ELR (cell line): ENCODE data around the gene TIE1.

Experiments used
- DNase-seq: peaks from one replicate; pipeline ENCODE4 v3.0.0-alpha.2; 2015; ENCODE audit warnings: low read depth

TIE1 gene

DNA sequence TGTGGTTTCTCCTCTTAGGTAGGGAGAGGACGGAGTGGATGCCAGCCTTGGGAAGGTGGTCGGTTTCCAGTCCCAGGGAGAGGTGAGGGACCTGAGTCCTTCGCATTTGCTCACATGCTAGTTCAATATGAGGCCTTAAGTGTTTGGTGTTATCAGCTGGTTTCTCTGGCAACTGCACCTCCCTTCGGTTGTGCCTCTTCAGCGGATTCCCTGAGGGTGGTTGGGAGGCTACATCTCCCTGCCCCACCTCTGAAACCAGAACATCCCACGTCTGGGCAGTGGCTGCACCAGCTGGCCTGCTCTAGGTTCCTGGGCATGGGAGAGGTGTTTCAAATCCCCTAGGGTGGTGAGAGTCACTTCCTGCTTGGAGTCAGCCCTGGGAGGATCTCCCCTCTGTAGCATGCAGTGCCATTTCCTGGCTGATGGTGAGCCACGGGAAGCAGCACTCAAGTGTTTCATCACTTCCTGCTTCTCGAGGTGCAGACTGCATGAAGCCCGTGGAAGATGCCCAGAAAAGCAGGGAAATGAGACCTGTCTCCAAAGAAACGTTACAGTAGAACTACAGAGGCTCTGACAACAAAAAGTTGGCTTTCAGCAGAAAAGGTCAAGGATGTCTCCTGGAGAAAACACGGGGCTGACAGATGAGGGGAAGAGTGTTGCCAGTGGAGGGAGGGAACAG lies 26.5 kb upstream of the TIE1 start:
- peak; percentile 84 for DNase-seq

DNA sequence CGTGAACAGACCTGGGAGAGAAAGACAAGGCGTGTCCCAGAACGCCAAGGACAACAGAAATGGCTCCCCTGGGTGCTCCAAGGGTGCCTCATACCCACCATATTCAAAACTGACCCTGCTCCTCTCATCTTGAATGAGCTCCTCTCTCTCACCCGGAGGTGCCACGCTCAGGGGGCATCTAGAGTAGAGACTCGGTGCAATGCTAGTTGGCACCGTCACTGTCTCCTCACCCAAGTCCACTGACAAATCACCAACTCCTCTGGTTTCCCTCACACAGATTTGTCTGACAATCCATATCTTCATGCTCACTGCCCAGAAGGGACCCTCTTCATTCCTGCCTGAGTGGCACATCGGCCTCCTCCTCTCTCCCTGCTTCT lies 26.0 kb upstream of the TIE1 start:
- DNase-seq, result no peak

DNA sequence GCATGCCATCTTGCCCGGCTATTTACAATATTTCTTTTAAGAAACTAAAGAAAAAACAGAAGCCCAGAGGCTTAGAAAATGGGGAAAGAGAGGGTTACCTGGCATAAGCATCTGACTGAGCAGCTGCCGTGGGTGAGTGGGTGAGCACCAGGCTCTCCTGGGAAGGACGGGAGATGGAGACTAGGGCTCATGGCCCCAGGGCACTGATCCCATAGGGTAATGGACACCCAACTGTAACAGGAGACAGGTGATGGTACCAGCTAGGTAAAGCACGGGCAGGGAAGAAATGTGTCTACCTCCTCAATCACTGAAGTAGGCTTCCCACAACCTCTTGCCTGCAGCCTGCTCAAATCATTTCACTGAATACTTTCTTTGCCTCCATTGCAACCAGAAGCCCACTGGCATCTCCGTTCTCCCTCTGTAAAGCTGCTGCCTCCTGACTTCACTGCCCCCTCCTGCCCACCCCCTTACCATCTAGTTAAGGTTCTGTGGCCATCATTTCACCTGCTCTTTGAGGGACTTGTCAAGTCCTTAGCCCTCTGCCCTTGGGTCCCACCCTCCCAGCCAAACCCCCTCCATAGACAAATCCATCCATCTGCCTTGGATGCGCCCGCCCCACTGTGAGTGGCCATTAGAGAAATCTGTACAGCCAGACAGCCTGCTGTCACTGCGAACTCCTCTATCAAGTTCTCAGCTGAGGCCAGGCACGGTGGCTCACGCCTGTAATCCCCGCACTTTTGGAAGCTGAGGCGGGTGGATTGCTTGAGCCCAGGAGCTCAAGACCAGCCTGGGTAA lies 24.8 kb upstream of the TIE1 start:
- DNase-seq, result no peak

DNA sequence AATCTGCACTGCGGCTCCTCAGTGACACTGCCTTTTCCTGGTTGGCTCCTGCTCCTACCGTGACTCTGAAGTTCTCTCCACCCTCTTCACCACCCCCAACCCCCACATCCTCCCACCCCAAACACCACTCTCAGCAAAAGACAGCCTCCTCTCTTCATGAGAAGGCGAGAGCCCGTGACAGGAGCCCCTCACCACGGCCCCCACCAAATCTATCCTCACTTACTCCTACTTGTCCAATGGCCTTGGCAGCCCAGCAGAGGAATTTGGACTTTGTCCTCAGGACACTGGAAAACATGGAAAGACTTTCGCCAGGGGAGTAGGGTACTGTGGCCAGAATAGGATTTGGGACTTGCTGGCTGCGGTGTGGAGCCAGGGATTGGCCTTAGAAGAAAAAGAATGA lies 24.1 kb upstream of the TIE1 start:
- no peak for DNase-seq

DNA sequence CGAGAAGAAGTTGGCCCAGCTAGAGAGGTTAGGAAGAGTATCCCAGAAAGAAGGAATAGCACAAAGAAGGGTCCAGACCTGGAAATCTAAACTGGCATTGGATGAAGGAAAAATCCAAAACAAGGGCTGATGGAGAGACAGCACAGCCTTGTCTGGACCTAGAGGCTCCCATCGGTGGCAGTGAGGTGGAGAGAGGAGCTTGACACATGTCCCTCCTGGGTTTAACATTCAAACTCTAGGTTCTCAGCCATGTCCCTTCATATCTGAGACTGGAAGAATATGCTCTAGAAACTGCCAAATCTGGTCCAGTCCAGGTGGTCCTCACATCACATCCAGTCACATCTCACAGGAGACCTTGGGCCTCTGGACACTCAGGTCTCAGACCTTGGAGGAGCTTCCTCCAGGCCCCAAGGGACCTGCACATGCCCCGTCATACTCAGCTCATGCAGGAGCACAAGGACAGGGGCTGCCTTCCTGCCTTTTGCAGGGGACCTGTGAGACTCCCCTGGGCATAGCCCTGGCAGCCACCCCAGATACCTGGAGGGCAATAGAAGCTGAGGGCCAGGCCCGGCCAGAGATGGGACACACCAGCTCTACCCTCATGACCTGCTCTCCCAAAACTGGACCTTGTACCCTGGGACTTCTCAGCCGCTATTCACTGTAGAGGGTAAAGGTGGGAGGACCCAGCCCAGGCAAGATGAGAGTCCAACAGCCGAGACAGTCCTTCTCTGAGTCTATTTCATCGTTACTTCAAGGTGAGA lies 23.5 kb upstream of the TIE1 start:
- DNase-seq, result no peak

DNA sequence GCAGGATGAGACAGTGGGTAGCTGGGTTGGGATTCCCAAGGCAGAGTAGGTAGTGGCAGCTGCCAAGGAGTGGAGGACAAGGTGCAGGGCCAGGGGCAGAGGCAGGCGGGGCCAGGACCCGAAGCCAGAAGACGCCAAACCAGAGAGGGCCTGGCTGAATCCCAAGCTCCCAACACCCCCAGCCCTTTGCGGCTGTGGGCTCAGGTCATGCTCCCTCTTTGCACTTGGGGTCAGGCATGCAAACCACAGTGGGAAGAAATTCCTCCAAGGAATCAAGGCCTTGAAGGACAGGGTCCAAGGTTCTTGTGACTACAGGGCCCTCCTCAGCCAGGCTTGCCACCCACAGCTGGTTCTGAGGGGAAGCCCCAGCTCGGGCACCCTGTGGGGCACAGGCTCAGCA lies 21.6 kb upstream of the TIE1 start:
- no peak for DNase-seq

DNA sequence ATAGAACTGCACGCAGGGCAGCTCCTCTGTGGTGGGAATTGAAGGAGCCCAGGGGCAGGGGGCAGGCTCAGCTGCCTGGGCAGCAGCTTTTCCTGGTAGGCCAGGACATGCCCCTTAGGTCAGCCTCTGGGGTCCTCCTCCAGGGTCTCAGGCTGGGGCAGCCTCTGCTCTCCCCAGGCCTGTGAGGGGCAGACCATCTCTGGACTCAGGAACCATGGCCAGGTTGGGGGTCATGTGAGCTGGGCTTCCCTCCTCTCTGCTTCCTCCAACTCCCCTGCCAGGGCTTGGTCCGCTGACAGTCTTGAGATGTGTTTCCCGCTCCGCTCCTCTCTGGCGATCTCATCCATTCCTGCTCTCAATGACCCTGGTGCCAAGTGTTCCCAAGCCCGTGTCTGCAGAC lies 21.1 kb upstream of the TIE1 start:
- no peak for DNase-seq

DNA sequence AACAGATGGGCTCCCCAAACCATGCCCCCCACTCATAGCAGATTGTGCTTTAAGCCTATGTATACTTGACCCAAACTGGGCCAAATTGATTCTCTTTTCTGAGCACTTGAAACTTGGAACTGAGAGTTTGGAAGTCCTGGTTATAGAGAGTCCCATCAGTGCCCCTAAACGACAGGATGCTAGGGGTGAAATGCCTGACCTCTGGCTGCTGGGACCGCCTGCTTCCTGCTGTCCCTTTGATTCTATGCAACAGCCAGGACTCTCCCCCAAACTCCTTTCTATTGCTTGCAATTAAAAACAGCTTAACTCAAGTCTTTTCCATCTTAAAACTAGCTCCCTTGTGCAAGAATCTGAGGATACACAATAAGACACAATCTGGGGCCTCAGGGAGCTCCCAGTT lies 20.1 kb upstream of the TIE1 start:
- DNase-seq, result no peak

DNA sequence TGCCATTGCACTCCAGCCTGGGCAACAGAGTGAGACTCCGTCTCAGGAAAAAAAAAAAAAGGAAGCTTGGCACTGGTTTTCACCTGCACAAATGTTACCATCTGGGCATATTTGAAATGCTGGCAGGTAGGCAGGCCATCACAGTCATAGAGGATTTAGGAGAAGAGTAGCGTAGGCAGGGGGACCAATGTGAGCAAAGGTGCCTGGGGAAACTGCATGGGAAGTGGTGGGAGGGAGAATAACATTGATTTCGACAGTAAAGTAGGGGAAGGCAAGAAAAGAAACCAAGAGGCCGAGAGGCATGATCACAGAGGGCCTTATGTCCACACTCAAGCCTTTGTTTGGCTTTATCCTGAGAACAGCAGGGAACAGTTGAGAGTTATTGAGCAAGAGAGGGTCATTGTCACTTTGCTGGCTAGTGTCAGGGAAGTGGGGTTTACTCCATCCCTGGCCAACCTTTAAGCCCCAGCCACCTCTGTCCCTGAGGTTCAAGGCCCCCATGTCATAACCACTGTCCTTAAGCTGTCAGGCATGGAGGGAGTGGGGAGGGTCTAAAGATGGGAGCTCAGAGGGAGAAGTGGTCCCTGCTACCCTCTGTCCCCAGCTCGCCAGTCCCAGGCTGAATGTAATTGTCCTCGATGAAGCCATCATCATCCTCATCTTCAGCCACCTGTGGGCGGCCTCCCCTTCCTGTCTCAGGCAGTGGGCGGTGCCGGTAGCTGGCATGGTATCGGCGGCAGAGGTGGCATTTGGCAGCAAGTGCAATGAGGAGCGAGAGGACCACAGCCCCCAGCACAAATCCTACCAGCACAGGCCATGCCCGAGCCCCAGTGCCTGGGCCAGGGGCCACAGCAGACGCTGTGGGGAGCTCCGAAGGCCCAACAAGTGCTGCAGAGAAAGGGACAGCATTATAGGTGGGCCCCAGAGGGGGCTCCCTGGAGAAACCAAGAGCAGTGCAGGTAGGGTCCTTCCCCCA lies 18.3 kb upstream of the TIE1 start:
- no peak for DNase-seq

DNA sequence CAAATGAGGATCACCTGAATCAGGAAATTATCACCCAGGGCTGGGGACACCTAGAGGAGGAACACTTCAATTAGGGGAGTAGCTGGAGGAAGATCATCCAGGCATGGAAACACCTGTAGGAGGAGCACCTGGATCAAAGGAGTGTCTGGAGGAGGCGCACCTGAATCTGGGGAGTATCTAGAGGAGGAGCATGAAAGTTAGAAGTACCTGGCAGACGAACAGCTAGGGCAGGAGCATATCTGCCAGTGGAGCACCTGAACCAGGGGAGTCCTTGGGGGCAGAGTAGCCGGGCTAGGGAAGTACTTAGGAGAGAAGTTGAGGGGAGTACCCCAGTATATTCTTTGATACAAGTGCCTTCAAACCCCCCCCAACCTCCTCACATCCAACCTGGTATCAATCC lies 16.7 kb upstream of the TIE1 start:
- no peak for DNase-seq

DNA sequence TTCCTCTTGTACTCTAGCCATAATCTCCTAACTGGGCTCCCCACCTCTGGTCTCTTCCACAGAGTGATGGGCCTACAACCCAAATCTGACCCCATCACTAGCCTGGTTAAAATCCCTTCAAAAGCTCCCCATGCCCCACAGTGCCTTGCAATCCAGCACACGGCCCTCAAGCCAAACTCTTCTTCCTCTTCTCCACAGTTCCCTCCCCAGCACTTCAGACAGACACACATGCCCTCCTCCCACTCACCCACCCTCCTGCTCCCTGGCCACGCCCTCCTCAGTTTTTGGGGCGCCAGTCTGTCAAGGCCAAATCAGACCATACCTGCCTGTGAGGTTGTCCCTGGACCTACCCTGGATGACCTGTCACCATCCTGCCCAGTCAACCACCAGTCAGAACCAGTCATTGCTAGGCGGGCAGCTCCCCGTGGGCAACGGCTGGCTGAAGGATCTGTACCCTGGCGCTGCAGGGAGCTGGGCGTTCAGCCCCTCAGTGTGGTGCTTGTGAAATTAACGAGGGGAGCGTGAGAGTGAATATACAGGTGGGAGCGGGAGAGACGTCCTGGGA lies 16.2 kb upstream of the TIE1 start:
- no peak for DNase-seq

DNA sequence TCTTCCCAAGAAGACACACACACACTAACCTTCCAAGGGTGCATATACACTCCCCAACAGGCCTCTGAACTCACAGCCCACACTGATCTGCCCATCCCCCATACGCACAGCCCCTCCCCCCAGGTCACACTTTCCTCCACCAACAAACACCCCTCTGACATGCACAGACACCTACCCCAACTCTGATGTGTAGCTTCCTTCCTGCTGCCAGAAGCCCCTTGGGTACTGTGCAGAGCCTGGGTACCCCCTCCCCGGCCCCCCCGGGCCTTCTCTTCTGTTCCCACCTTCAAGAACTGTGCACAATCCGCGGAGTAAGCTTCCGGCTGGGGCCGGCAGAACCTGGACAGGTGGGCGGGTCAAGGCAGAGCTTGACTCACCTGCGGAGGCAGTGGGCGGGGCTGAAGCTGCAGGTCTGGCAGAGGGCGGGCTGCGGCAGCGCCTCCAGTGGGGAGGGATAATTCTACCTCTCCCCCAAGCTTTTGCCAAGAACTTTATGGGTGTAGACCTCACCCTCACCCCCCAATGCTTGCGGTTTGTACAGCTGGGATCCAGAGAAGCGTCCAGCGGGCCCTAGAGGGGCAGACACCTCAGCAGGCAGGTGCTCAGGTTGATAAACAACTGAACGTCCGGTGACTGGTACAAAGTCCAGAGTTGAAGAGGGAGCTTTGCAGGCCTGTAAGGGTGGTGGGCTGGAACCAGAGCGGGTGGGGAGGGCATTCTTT lies 15.4 kb upstream of the TIE1 start, which contains the start of gene C1orf210:
TSS of gene C1orf210 (minus strand) at position 313 of the 722 bp plus-strand sequence. CDS start 2,311 bp downstream, outside the sequence.
- DNase-seq, result no peak

DNA sequence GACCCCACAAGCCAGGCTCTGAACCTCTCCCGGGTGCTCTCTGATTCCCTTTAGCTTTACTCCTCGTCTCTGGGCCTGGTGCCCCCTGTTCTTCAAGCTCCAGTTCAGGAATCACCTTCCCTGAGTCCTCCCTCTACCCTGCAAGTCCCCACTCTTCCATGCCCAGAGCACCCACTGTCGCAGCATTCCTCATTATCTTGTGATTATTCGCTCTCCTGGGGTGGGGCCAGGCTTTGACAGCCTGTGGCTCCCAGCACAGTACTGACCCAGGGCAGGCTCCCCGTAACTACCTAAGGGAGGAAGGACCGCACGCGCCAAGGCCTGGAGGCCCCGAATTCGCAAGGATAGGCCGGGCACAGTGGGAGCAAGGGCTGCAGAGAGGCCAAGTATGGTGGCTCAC lies 14.7 kb upstream of the TIE1 start:
- DNase-seq, result no peak

DNA sequence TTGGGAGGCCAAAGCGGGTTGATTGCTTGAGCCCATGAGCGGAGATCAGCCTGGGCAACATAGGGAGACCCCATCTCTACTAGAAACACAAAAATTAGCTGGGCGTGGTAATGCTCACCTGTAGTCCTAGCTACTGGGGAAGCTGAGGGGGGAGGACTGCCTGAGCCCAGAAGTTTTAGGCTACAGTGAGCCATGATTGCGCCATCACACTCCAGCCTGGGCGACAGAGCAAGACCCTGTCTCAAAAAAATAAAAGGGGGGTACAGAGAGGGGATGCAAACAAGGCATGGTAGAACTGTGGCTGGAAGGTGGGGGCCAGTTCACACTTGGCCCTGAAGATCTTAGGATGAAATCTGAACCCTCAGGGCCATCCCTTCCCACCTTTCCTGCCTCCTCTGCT lies 14.2 kb upstream of the TIE1 start:
- DNase-seq, result no peak

DNA sequence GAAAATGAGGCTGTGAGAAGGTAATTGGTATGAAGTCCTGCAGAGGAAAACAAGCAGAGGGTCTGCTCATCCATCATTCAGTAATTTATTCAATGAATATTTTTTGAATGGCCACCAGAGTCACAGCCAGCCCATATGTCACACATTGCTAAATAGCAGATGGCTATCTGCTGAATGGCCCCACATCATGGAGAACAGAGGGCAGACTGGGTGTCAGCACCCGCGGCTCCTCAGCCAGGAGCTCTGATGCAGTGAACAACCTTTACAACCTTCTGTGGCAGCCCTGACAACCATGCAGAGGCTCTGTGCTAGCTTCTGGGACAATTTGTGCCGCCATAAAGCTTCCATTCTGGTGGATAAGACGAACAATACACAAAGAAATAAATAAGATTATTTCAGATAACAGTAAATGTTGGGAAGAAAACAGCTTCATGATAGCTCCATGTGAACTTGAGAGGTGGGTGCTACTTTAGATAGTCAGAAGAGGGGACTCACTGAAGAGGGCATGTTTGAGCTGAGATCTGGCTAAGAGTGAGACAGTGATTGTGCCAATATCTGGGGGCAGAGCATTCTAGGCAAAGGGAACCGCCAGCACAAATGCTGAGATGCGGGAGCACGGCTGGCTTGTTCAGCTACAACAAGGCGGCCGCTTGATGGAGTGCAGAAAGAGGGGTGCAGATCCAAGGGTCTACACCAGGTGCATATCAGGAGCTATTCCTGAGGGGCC lies 12.6 kb upstream of the TIE1 start:
- DNase-seq, result no peak

DNA sequence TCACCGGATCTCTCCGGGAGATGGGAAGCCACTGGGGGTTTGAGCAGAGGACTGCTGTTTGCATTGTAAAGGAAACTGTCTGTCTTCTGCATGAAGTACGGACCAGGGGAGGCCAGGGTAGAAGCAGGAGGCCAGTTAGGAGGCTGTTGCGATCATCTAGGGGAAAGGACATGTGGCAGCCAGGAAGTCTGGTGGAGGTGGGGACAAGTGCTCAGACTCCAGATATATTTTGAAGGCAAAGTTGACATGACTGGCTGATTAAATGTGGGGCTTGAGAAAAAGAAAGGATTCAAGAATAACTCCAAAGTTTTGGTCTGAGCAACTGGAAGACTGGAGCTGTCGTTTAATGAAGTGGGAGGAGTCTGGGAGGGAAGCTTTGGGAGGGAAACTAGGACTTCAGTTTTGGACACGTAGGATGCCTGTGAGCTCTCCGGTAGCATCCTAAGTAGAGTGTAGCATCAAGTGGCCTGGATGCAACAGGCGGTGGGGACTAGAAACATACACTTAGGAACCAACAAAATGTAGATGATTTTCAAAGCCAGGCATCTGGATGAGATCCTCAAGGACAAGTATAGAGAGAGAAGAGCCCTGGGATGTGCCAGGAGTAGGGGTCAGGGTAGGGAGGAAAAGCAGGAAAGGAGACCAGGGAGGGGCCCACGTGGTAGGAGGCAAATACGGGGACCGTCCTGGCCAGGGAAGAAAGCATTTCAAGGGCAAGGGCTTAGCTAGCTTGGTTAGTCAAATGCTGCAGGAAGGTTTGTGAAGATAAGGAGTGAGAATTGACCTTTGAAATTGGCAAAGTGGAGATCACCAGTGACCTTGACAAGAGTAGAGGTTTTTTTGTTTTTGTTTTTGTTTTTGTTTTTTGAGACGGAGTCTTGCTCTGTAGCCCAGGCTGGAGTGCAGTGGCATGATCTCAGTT lies 11.7 kb upstream of the TIE1 start:
- no peak for DNase-seq

DNA sequence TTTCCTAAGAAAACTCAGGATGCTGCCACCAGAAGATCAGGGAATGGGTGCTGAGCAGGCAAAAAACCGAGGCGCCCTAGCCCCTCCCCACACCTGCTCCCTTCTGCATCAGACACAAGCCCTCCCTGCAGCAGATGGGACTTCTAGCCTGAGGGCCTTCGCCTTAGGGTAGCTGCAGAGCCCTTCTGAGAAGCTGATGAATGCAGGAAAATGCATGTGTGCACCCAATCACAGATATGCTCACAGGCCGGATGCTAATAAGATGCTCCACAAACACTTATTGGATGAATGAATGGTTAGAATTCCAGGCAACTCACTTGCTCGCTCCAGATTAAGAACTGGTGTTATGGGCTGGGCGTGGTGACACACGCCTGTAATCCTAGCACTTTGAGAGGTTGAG lies 8.6 kb upstream of the TIE1 start:
- DNase-seq, result no peak

DNA sequence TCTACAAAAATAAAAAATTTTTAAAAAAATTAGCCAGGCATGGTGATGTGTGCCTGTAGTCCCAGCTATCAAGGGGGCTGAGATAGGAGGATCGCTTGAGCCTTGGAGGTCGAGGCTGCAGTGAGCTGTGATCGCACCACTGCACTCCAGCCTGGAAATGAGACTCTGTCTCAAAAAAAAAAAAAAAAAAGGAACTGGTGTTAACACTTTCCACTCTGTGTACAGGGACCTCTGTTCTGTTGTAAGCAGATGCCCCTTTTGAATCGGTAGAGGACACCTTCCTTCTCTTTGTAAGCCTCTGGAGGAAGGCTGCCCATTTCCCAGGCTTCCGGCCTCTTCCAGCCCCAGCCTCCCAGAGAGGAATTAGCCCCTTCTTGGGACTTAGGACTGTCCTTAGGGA lies 8.1 kb upstream of the TIE1 start:
- no peak for DNase-seq

DNA sequence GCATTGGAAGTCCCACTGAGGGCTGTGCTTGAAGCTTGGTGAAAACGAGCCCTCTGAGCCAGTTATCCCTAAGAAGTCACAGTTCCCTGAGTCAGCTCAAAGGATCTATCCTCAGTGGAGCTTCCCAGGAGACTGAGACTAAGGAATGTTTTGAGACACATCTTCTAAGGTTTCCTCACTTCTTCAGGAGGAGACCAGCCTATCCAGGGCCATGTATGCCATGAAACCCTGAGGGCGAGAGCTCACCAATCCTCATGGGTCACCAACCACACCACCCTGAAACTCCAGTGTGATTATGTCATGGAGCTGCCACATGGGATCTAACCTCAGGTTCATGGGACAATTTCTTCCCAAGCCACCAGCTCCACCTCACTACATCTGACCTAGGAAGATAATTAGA lies 7.6 kb upstream of the TIE1 start:
- DNase-seq, result peak; percentile 17
